Measurements from ENCODE around the gene TUBB1.

The TUBB1 gene

GRCh38 chr20:58996226-58996611 is 23.0 kb upstream of the TUBB1 start:
- H3K79me1 ChIP-seq (ENCODE audit: low read length), result no peaks in the 10 kb centered on the region
- no peak overlapping the region for H3K27ac ChIP-seq (ENCODE audit: low read depth, low read length)
- no peak overlapping the region for H2BK15ac ChIP-seq (replicated peaks; ENCODE audit: low read depth)
- no peak overlapping the region for H3K23ac ChIP-seq (ENCODE audit: low read length)
- no peak for DNase-seq
- H4K8ac ChIP-seq (ENCODE audit: low read depth, low read length), result no peak overlapping the region
- no peak overlapping the region for H2BK120ac ChIP-seq (ENCODE audit: low read depth, low read length)
- H3K4me2 ChIP-seq (ENCODE audit: low read length), result no peak overlapping the region
- peaks cover 21% of the 10 kb centered on the region for H3K36me3 ChIP-seq (ENCODE audit: control insufficient read depth, insufficient read depth, low read length)
- H3K4me3 ChIP-seq (ENCODE audit: low read length), result no peak overlapping the region
- H3K18ac ChIP-seq (ENCODE audit: low read length), result no peak overlapping the region
- H2AK5ac ChIP-seq (ENCODE audit: low read length), result no peak overlapping the region
- H4K5ac ChIP-seq (ENCODE audit: low read length), result no peak overlapping the region
- no peaks in the 10 kb centered on the region for H3K27me3 ChIP-seq (ENCODE audit: insufficient read depth, low read length, poor library complexity)
- no peaks in the 10 kb centered on the region for H3K4me1 ChIP-seq (ENCODE audit: control insufficient read depth, low read depth, low read length)
- H3K9ac ChIP-seq (ENCODE audit: low read length), result no peak overlapping the region
- WGBS (ENCODE audit: extremely low coverage, insufficient coverage, low lambda C conversion rate), result no CpG with 5 or more reads among the region's 12 CpGs
- H3K56ac ChIP-seq (ENCODE audit: low read length), result no peak overlapping the region
- no peak overlapping the region for H3K4ac ChIP-seq (ENCODE audit: low read depth, low read length)
- H2BK5ac ChIP-seq (ENCODE audit: low read length), result no peak overlapping the region
- no peaks in the 10 kb centered on the region for H3K79me2 ChIP-seq (ENCODE audit: control insufficient read depth, insufficient read depth, low read length)

GRCh38 chr20:58997141-58997770 is 22.0 kb upstream of the TUBB1 start:
- H3K4ac ChIP-seq (ENCODE audit: low read depth, low read length), result no peak overlapping the region
- H3K56ac ChIP-seq (ENCODE audit: low read length), result no peak overlapping the region
- no peak overlapping the region for H3K9ac ChIP-seq (ENCODE audit: low read length)
- no peak overlapping the region for H3K4me2 ChIP-seq (ENCODE audit: low read length)
- no CpG with 5 or more reads among the region's 24 CpGs for WGBS (ENCODE audit: extremely low coverage, insufficient coverage, low lambda C conversion rate)
- H3K4me1 ChIP-seq (ENCODE audit: control insufficient read depth, low read depth, low read length), result no peaks in the 10 kb centered on the region
- no peak overlapping the region for H2AK5ac ChIP-seq (ENCODE audit: low read length)
- no peak overlapping the region for H4K8ac ChIP-seq (ENCODE audit: low read depth, low read length)
- no peaks in the 10 kb centered on the region for H3K27me3 ChIP-seq (ENCODE audit: insufficient read depth, low read length, poor library complexity)
- no peak overlapping the region for H3K23ac ChIP-seq (ENCODE audit: low read length)
- H4K5ac ChIP-seq (ENCODE audit: low read length), result no peak overlapping the region
- no peak overlapping the region for H2BK5ac ChIP-seq (ENCODE audit: low read length)
- H3K79me1 ChIP-seq (ENCODE audit: low read length), result no peaks in the 10 kb centered on the region
- H3K4me3 ChIP-seq (ENCODE audit: low read length), result no peak overlapping the region
- no peak overlapping the region for H2BK15ac ChIP-seq (replicated peaks; ENCODE audit: low read depth)
- H3K27ac ChIP-seq (ENCODE audit: low read depth, low read length), result no peak overlapping the region
- no peaks in the 10 kb centered on the region for H3K79me2 ChIP-seq (ENCODE audit: control insufficient read depth, insufficient read depth, low read length)
- H2BK120ac ChIP-seq (ENCODE audit: low read depth, low read length), result no peak overlapping the region
- peaks cover 15% of the 10 kb centered on the region for H3K36me3 ChIP-seq (ENCODE audit: control insufficient read depth, insufficient read depth, low read length)
- H3K18ac ChIP-seq (ENCODE audit: low read length), result no peak overlapping the region
- DNase-seq, result no peak

GRCh38 chr20:58998656-58999055 is 20.6 kb upstream of the TUBB1 start:
- no peak overlapping the region for H3K4me3 ChIP-seq (ENCODE audit: low read length)
- no peak overlapping the region for H2AK5ac ChIP-seq (ENCODE audit: low read length)
- no peak overlapping the region for H2BK120ac ChIP-seq (ENCODE audit: low read depth, low read length)
- H3K4me2 ChIP-seq (ENCODE audit: low read length), result no peak overlapping the region
- DNase-seq, result no peak
- H3K79me2 ChIP-seq (ENCODE audit: control insufficient read depth, insufficient read depth, low read length), result no peaks in the 10 kb centered on the region
- no peaks in the 10 kb centered on the region for H3K79me1 ChIP-seq (ENCODE audit: low read length)
- no peak overlapping the region for H2BK5ac ChIP-seq (ENCODE audit: low read length)
- no peak overlapping the region for H3K27ac ChIP-seq (ENCODE audit: low read depth, low read length)
- H3K4ac ChIP-seq (ENCODE audit: low read depth, low read length), result no peak overlapping the region
- no CpG with 5 or more reads among the region's 11 CpGs for WGBS (ENCODE audit: extremely low coverage, insufficient coverage, low lambda C conversion rate)
- no peak overlapping the region for H3K18ac ChIP-seq (ENCODE audit: low read length)
- no peak overlapping the region for H4K5ac ChIP-seq (ENCODE audit: low read length)
- H3K9ac ChIP-seq (ENCODE audit: low read length), result no peak overlapping the region
- no peak overlapping the region for H3K56ac ChIP-seq (ENCODE audit: low read length)
- H2BK15ac ChIP-seq (replicated peaks; ENCODE audit: low read depth), result no peak overlapping the region
- H3K27me3 ChIP-seq (ENCODE audit: insufficient read depth, low read length, poor library complexity), result no peaks in the 10 kb centered on the region
- peaks cover 7% of the 10 kb centered on the region for H3K36me3 ChIP-seq (ENCODE audit: control insufficient read depth, insufficient read depth, low read length)
- H3K4me1 ChIP-seq (ENCODE audit: control insufficient read depth, low read depth, low read length), result no peaks in the 10 kb centered on the region
- no peak overlapping the region for H3K23ac ChIP-seq (ENCODE audit: low read length)
- no peak overlapping the region for H4K8ac ChIP-seq (ENCODE audit: low read depth, low read length)

GRCh38 chr20:59000326-59000725 is 18.9 kb upstream of the TUBB1 start:
- H3K18ac ChIP-seq (ENCODE audit: low read length), result no peak overlapping the region
- H2AK5ac ChIP-seq (ENCODE audit: low read length), result no peak overlapping the region
- H3K4me1 ChIP-seq (ENCODE audit: control insufficient read depth, low read depth, low read length), result no peaks in the 10 kb centered on the region
- no peak overlapping the region for H3K56ac ChIP-seq (ENCODE audit: low read length)
- no peak for DNase-seq
- H3K4ac ChIP-seq (ENCODE audit: low read depth, low read length), result no peak overlapping the region
- no peak overlapping the region for H2BK15ac ChIP-seq (replicated peaks; ENCODE audit: low read depth)
- H3K9ac ChIP-seq (ENCODE audit: low read length), result no peak overlapping the region
- H3K4me2 ChIP-seq (ENCODE audit: low read length), result no peak overlapping the region
- no peak overlapping the region for H2BK120ac ChIP-seq (ENCODE audit: low read depth, low read length)
- H3K79me1 ChIP-seq (ENCODE audit: low read length), result peaks cover 1% of the 10 kb centered on the region
- no peak overlapping the region for H4K5ac ChIP-seq (ENCODE audit: low read length)
- no peak overlapping the region for H2BK5ac ChIP-seq (ENCODE audit: low read length)
- H3K4me3 ChIP-seq (ENCODE audit: low read length), result no peak overlapping the region
- no CpG with 5 or more reads among the region's 3 CpGs for WGBS (ENCODE audit: extremely low coverage, insufficient coverage, low lambda C conversion rate)
- H4K8ac ChIP-seq (ENCODE audit: low read depth, low read length), result no peak overlapping the region
- H3K27ac ChIP-seq (ENCODE audit: low read depth, low read length), result no peak overlapping the region
- H3K27me3 ChIP-seq (ENCODE audit: insufficient read depth, low read length, poor library complexity), result no peaks in the 10 kb centered on the region
- no peaks in the 10 kb centered on the region for H3K79me2 ChIP-seq (ENCODE audit: control insufficient read depth, insufficient read depth, low read length)
- H3K36me3 ChIP-seq (ENCODE audit: control insufficient read depth, insufficient read depth, low read length), result peaks cover 3% of the 10 kb centered on the region
- H3K23ac ChIP-seq (ENCODE audit: low read length), result no peak overlapping the region

- DNase-seq, result no peak
- Histone ChIP-seq H2AK5ac (ENCODE audit: low read length) (no peak overlapping the region), H3K27ac (ENCODE audit: low read depth, low read length) (no peak overlapping the region), H3K56ac (ENCODE audit: low read length) (no peak overlapping the region), H3K9ac (ENCODE audit: low read length) (no peak overlapping the region), H3K4me1 (ENCODE audit: control insufficient read depth, low read depth, low read length) (no peaks in the 10 kb centered on the region), H4K8ac (ENCODE audit: low read depth, low read length) (no peak overlapping the region), H3K4me3 (ENCODE audit: low read length) (no peak overlapping the region), H3K27me3 (ENCODE audit: insufficient read depth, low read length, poor library complexity) (no peaks in the 10 kb centered on the region), H3K18ac (ENCODE audit: low read length) (no peak overlapping the region), H4K5ac (ENCODE audit: low read length) (no peak overlapping the region), H3K23ac (ENCODE audit: low read length) (no peak overlapping the region), H2BK120ac (ENCODE audit: low read depth, low read length) (no peak overlapping the region), H3K4me2 (ENCODE audit: low read length) (no peak overlapping the region), H3K36me3 (ENCODE audit: control insufficient read depth, insufficient read depth, low read length) (peaks cover 1% of the 10 kb centered on the region), H2BK15ac (replicated peaks; ENCODE audit: low read depth) (no peak overlapping the region), H3K79me1 (ENCODE audit: low read length) (peaks cover 2% of the 10 kb centered on the region), H3K4ac (ENCODE audit: low read depth, low read length) (no peak overlapping the region), H2BK5ac (ENCODE audit: low read length) (no peak overlapping the region), H3K79me2 (ENCODE audit: control insufficient read depth, insufficient read depth, low read length) (no peaks in the 10 kb centered on the region)
- WGBS (ENCODE audit: extremely low coverage, insufficient coverage, low lambda C conversion rate), result no CpG with 5 or more reads among the region's 13 CpGs
These were observed 18.2 kb upstream of the TUBB1 start for GRCh38 chr20:59001068-59001448.
